ENCODE measurements around the gene BPIFA2. TPM values are rescaled to one million over a fixed set of nuclear protein-coding genes. Genes with fewer than 3 reads are reported as not detected.

The BPIFA2 gene
- total RNA-seq, 1 donor from 2014 or later: not detected

DNA sequence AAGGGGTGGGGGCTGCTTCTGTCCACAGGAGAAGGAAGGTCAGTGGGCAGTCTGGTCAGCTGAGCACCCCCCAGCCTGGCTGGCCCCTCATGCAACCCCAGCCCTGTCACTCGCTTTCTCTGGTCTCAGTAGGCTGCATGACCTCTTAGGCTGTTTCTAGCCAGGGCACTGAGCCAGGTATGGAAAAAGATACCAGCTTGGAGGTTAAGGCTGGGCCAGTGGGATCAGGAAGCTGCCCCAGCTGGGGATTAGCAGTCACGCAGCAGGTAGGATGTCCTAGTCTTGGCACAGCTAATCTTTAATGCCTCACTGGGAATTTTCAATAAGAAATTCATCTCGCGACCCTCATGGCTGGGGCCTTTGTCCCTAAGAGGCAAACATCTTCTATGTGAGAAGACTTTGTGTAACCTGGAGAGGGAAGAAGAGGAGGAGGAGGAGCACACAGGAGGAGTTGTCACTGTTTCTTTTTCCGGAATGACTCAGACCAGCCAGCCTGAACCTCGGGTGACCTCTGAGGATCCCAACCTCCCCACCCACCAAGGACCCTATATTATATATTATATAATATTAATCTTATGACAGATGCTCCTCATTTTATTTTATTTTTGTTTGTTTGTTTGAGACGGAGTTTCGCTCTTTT, 2.4 kb upstream of the BPIFA2 start:
- TF ChIP-seq, protein P1, sequence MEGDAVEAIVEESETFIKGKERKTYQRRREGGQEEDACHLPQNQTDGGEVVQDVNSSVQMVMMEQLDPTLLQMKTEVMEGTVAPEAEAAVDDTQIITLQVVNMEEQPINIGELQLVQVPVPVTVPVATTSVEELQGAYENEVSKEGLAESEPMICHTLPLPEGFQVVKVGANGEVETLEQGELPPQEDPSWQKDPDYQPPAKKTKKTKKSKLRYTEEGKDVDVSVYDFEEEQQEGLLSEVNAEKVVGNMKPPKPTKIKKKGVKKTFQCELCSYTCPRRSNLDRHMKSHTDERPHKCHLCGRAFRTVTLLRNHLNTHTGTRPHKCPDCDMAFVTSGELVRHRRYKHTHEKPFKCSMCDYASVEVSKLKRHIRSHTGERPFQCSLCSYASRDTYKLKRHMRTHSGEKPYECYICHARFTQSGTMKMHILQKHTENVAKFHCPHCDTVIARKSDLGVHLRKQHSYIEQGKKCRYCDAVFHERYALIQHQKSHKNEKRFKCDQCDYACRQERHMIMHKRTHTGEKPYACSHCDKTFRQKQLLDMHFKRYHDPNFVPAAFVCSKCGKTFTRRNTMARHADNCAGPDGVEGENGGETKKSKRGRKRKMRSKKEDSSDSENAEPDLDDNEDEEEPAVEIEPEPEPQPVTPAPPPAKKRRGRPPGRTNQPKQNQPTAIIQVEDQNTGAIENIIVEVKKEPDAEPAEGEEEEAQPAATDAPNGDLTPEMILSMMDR (conservative IDR thresholded peaks at IDR 0.05): no peak
- peaks cover 9% of the 10 kb centered on the region for H3K9me3 Mint-ChIP-seq
- H3K36me3 Mint-ChIP-seq (ENCODE audit: low read depth): peaks cover 2% of the 10 kb centered on the region
- DNase-seq (ENCODE audit: low read depth, low spot score): no peak
- no peak overlapping the region for H3K27ac Mint-ChIP-seq (ENCODE audit: unreplicated experiment)
- no peak overlapping the region for H3K4me3 Mint-ChIP-seq
- no peaks in the 10 kb centered on the region for H3K4me1 Mint-ChIP-seq
- H3K27me3 Mint-ChIP-seq (ENCODE audit: low read depth): peaks cover 27% of the 10 kb centered on the region

- TF ChIP-seq, protein P1 (conservative IDR thresholded peaks at IDR 0.05): no peak
- Mint-ChIP-seq H3K4me3 (no peak overlapping the region), H3K27ac (ENCODE audit: unreplicated experiment) (no peak overlapping the region), H3K36me3 (ENCODE audit: low read depth) (peaks cover 2% of the 10 kb centered on the region), H3K27me3 (ENCODE audit: low read depth) (peaks cover 32% of the 10 kb centered on the region), H3K9me3 (peaks cover 15% of the 10 kb centered on the region), H3K4me1 (no peaks in the 10 kb centered on the region)
- no peak for DNase-seq (ENCODE audit: low read depth, low spot score)
These were observed 1.3 kb upstream of the BPIFA2 start for GRCh38 chr20:33166533-33167113.

DNA sequence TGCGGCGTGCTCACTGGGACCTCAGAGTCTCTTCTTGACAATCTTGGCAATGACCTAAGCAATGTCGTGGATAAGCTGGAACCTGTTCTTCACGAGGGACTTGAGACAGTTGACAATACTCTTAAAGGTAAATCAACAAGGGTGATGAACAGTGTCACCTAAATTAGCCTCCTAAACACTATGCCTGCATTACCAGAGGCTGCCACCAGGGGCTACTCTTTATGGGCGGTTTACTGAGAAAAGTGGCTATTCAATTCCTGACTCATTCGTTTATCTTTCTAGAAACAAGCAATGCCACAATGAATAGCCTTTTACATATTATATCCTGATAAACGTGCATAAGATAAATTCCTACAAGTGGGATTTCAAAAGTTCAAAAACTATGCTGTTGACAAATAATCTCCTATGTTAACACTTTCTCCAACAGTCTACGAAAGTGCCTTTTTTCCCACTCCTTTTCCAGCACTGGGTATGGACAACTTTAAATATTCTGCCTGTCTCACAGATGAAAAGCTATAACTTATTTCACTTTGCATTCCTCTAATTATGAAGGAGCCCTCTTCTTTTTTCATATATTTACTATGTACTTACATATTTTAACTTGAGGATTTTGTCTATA, 1.3 kb downstream of the BPIFA2 start:
- no peaks in the 10 kb centered on the region for H3K4me1 Mint-ChIP-seq
- H3K9me3 Mint-ChIP-seq: peaks cover 15% of the 10 kb centered on the region
- peaks cover 2% of the 10 kb centered on the region for H3K36me3 Mint-ChIP-seq (ENCODE audit: low read depth)

DNA sequence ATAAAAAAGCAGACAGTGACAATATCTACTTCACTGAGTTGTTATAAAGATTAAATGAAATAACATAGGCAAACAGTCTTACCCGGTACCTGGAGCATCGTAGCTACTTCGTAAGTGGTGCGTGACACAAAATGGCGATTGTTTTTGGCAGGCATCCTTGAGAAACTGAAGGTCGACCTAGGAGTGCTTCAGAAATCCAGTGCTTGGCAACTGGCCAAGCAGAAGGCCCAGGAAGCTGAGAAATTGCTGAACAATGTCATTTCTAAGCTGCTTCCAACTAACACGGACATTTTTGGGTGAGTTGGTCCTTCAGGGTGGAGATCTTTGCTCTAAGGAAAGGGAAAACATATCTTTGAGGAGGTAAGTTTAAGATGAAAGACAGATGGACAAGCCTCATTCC, 4.8 kb downstream of the BPIFA2 start:
- TF ChIP-seq, protein P1 (conservative IDR thresholded peaks at IDR 0.05): no peak
- H3K36me3 Mint-ChIP-seq (ENCODE audit: low read depth): peaks cover 2% of the 10 kb centered on the region
- H3K4me1 Mint-ChIP-seq: no peaks in the 10 kb centered on the region
- H3K27ac Mint-ChIP-seq (ENCODE audit: unreplicated experiment): no peak overlapping the region
- H3K27me3 Mint-ChIP-seq (ENCODE audit: low read depth): peaks cover 33% of the 10 kb centered on the region
- DNase-seq (ENCODE audit: low read depth, low spot score): no peak
- H3K9me3 Mint-ChIP-seq: peaks cover 15% of the 10 kb centered on the region
- no peak overlapping the region for H3K4me3 Mint-ChIP-seq

More for the DNA sequence above, 1.3 kb downstream of the BPIFA2 start:
- peak; percentile 35 for DNase-seq (ENCODE audit: low read depth, low spot score)
- H3K27ac Mint-ChIP-seq (ENCODE audit: unreplicated experiment): no peak overlapping the region
- H3K4me3 Mint-ChIP-seq: no peak overlapping the region
- H3K27me3 Mint-ChIP-seq (ENCODE audit: low read depth): peaks cover 36% of the 10 kb centered on the region
- TF ChIP-seq, protein P1 (conservative IDR thresholded peaks at IDR 0.05): peak; percentile 72

DNA sequence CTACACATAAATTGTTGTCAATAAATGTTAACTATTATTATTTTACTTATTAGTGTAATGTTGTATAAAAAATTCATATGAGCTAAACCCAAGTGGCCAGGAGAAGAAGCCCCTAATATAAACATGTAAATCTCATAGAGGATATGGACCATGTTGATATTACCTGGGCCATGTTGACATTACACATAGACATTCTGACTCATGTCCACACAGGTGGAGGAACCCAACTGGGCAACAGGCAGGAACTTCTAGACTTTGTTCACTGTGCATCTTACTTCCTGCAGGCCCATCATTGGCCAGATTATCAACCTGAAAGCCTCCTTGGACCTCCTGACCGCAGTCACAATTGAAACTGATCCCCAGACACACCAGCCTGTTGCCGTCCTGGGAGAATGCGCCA, 7.2 kb downstream of the BPIFA2 start:
- H3K9me3 Mint-ChIP-seq: peaks cover 7% of the 10 kb centered on the region
- H3K36me3 Mint-ChIP-seq (ENCODE audit: low read depth): no peaks in the 10 kb centered on the region
- H3K4me3 Mint-ChIP-seq: no peak overlapping the region
- H3K27me3 Mint-ChIP-seq (ENCODE audit: low read depth): peaks cover 28% of the 10 kb centered on the region
- no peak overlapping the region for H3K27ac Mint-ChIP-seq (ENCODE audit: unreplicated experiment)
- DNase-seq (ENCODE audit: low read depth, low spot score): no peak
- TF ChIP-seq, protein P1 (conservative IDR thresholded peaks at IDR 0.05): no peak
- no peaks in the 10 kb centered on the region for H3K4me1 Mint-ChIP-seq
